ENCODE data around the gene HOMER1.

HOMER1 gene

DNA sequence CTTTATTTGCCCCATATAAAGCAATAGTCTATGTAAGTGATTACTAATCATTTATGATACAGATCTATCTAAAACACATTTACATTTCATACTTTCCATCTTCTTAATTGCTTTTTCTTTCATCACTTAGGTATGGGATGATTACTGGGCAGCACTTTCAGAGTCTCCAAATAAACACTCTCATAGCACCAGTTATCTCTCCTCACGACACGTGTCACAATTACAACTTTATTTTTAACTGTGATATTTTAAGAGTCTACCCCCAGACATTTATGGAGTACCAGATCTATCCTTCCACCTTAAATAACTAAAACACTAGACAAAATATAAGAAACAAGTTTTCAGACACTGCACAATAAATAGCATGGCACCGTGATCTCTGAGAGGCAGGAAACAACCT lies 32.9 kb downstream of the HOMER1 start:
- DNase-seq (ENCODE audit: insufficient read length, low spot score) (no peak), FAIRE-seq (no peak)
- TF ChIP-seq CTCF (IDR thresholded peaks at IDR 0.05; ENCODE audit: insufficient read depth, missing control alignments) = no peak

DNA sequence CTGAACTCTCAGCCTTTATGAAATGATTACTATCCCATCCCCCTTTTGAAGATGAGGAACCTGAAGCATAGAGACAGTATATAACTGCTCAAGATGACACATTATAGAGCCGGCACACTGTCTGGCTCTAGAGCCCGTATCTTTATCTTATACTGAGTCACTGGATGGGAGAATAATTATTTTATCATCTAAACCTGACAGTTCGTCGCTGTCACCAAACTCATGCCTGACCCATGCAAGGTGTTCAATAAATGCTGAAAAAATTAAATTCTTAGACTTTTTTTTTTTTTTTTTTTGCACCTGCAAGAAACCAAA lies 38.8 kb downstream of the HOMER1 start:
- no peak for TF ChIP-seq CTCF (IDR thresholded peaks at IDR 0.05; ENCODE audit: insufficient read depth, missing control alignments)
- no peak for FAIRE-seq
- DNase-seq (ENCODE audit: insufficient read length, low spot score) = no peak

DNA sequence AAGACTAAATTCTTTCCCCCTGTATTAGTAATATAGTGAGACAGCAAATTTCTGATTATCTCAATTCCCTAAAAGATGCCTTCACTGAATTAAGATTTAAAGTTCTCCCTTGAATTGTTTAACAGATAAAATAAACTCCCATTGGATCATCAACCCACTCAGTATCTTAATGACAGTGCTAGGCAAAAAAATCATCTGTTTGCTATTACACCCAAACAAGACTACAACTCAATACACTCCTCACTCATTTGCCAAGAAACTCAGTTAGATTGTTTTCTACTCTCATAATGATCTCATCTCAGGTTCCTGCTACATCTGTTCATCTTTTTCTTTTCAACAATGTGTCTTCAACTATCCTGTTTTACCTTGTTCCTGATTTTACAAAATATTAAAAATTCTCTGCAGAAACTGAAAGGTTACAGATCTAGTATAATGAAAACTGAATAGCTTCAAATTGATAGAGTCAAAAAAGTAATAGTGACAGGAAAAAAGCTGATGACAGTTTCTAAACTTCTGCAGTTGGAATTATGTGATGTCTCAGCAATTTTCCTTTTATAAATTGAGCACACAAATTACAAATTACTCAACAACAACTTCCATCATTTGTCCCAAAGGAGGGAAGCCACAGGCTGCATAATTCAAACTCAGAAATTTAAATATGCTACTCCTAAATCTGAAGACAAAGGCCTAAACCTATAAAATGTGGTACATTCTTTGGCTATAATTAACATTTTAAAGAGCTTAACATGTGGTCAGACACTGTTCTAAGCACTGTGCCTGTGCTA lies 39.4 kb downstream of the HOMER1 start:
- DNase-seq (ENCODE audit: insufficient read length, low spot score) = no peak
- TF ChIP-seq CTCF (IDR thresholded peaks at IDR 0.05; ENCODE audit: insufficient read depth, missing control alignments) = no peak
- no peak for FAIRE-seq

GRCh38 chr5:79471556-79471955 lies 42.4 kb downstream of the HOMER1 start:
- TF ChIP-seq CTCF (IDR thresholded peaks at IDR 0.05; ENCODE audit: insufficient read depth, missing control alignments) = no peak
- DNase-seq (ENCODE audit: insufficient read length, low spot score) (no peak), FAIRE-seq (no peak)

DNA sequence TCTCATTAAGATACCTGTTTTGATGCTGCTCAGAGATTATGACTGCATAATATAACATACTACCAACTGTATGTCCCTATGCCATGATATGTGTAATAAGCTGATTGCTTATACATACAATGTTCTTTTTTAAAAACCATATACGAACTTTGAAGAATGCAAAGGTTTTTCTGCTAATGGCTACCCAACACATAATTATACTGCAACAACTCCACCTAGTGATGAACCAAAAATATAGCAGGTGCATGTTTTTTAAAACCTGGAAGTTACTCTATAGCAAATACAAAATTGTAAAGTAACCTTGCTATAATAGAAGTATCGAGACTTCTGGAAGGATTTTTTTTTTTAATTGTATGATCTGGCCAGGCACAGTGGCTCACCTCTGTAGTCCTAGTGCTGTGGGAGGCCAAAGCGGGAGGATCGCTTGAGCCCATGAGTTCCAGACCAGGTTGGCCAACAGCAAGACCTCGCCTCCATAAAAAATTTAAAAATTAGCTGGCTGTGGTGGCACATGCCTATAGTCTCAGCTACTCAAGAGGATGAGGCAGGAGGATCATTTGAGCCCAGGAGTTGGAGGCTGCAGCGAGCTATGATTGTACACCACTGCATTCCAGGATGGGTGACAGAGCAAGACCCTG lies 49.1 kb downstream of the HOMER1 start:
- DNase-seq (ENCODE audit: insufficient read length, low spot score) (no peak), FAIRE-seq (peak; percentile 91)

DNA sequence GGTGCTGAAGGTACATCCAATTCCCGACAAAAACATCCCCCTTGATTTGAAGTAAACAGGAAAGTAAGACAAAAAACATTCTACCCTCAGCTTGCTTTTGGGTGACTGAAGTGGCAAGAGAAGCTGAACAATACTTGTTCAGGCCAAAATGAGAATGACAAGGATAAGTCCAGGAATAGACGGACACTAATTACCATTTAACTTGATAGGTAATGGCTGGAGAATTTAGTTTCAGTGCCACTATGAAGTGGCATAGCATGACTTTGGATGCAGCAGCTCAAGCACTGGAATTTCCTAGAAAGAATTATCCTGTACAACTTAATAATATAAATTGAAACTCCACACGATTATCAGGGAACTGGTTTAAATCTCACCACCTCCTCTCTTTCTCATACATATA lies 49.7 kb downstream of the HOMER1 start:
- no peak for TF ChIP-seq CTCF (IDR thresholded peaks at IDR 0.05; ENCODE audit: insufficient read depth, missing control alignments)
- FAIRE-seq (no peak), DNase-seq (ENCODE audit: insufficient read length, low spot score) (no peak)

More for the DNA sequence above, 49.1 kb downstream of the HOMER1 start:
- peak; percentile 76 for TF ChIP-seq CTCF (IDR thresholded peaks at IDR 0.05; ENCODE audit: insufficient read depth, missing control alignments)

DNA sequence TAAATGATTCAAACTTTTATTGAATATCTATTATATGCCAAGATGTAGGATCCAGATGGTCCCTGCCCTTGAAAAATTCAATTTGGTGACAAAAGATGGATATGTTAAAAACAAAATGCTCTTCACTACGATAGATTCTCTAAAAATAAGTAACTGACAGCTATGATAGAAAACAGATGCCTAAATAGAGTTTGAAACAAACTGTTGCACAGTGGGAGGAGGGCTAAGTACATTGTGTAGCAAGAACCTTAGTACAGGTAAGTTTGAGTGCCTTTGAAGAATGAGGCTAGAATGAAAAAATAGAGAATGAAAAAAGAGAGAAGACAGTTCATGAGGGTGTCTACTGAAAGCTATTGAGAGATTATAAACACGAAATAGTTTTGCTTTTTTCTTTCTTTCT lies 54.3 kb downstream of the HOMER1 start:
- DNase-seq (ENCODE audit: insufficient read length, low spot score) (no peak), FAIRE-seq (no peak)
- TF ChIP-seq CTCF (IDR thresholded peaks at IDR 0.05; ENCODE audit: insufficient read depth, missing control alignments) = no peak
